Activated CD8-positive, alpha-beta T cell treated with anti-CD3 and anti-CD28 coated beads for 36 hours (primary cell): ENCODE results near the gene INKA1. TPM values are rescaled to one million over a fixed set of nuclear protein-coding genes. Genes with fewer than 3 reads are reported as not detected.

Experiments used
- ATAC-seq: fragments of 200-7000 bp; cut with Tn5 transposase; one replicate; pipeline ENCODE4 v1.10.0; 2021; ENCODE audit warnings: mild to moderate bottlenecking, moderate library complexity
- CTCF ChIA-PET: fragments of 350-600 bp; sonication (Branson Sonifier 250); formaldehyde crosslinking; loops from one replicate; lab custom pipeline; 2021; ENCODE audit warnings: antibody characterized with exemption; lab: Charles Lee
- POLR2A ChIA-PET: fragments of 350-600 bp; sonication (Branson Sonifier 250); formaldehyde crosslinking; loops from one replicate; lab custom pipeline; 2021; ENCODE audit warnings: antibody characterized with exemption; lab: Charles Lee
- DNase-seq: peaks from one replicate; pipeline ENCODE4 v3.0.0-alpha.2; 2020
- H3K27ac Mint-ChIP-seq: one replicate; pipeline ENCODE4 v1.8.0; 2021; ENCODE audit warnings: mild to moderate bottlenecking, mixed read lengths
- H3K27me3 Mint-ChIP-seq: one replicate; pipeline ENCODE4 v1.8.0; 2021; ENCODE audit warnings: mixed read lengths
- H3K36me3 Mint-ChIP-seq: one replicate; pipeline ENCODE4 v1.8.0; 2021; ENCODE audit warnings: low read depth, mixed read lengths
- H3K4me1 Mint-ChIP-seq: one replicate; pipeline ENCODE4 v1.8.0; 2021; ENCODE audit warnings: low read depth, mixed read lengths
- H3K4me3 Mint-ChIP-seq: one replicate; pipeline ENCODE4 v1.8.0; 2021; ENCODE audit warnings: mild to moderate bottlenecking, moderate library complexity, mixed read lengths
- H3K9me3 Mint-ChIP-seq: one replicate; pipeline ENCODE4 v1.8.0; 2021; ENCODE audit warnings: mixed read lengths
- intact Hi-C: fragments of 100-400 bp; cut with micrococcal nuclease; formaldehyde crosslinking; loops from one replicate; pipeline ENCODE4 v1.10.0; 2022
- total RNA-seq, 2 experiments: library from RNA; stranded (reverse); gene quantifications; one replicate each; pipeline ENCODE4 v1.2.3, GENCODE V29; 2021
- TF ChIP-seq, protein P1 (sequence below): fragments of 200-600 bp; IDR thresholded peaks from one replicate; pipeline ENCODE4 v1.8.0; 2022; ENCODE audit warnings: antibody characterized with exemption, mild to moderate bottlenecking

The INKA1 gene
- total RNA-seq, 2 experiments from 2014 or later: 1.8 to 2.8 TPM

DNA sequence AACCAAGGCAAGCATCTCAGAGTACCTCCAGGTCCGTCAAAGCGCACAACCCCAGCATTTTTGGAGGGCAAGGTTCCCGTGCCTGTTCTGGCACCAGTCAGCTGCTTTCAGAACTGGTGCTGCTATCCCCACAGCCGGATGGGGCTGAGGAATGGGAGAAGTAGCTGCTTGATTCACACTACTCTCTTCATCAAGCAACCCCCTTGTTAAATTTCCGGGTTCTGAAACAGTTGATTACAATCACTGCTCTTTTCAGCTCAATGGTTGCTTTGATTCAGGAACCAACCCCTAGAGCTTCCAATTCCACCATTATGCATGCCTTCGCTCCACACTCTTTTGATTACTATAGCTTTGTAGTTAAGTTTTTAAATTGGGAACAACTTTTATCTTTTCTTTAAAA, 23.0 kb downstream of the INKA1 start:
- ATAC-seq (no peak), DNase-seq (no peak)
- no peaks in the 10 kb centered on the region for H3K4me1 Mint-ChIP-seq
- intact Hi-C loops: no loop called here
- TF ChIP-seq, protein P1, sequence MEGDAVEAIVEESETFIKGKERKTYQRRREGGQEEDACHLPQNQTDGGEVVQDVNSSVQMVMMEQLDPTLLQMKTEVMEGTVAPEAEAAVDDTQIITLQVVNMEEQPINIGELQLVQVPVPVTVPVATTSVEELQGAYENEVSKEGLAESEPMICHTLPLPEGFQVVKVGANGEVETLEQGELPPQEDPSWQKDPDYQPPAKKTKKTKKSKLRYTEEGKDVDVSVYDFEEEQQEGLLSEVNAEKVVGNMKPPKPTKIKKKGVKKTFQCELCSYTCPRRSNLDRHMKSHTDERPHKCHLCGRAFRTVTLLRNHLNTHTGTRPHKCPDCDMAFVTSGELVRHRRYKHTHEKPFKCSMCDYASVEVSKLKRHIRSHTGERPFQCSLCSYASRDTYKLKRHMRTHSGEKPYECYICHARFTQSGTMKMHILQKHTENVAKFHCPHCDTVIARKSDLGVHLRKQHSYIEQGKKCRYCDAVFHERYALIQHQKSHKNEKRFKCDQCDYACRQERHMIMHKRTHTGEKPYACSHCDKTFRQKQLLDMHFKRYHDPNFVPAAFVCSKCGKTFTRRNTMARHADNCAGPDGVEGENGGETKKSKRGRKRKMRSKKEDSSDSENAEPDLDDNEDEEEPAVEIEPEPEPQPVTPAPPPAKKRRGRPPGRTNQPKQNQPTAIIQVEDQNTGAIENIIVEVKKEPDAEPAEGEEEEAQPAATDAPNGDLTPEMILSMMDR: no peak
- H3K36me3 Mint-ChIP-seq: peaks cover 4% of the 10 kb centered on the region
- no peak overlapping the region for H3K4me3 Mint-ChIP-seq
- no peak overlapping the region for H3K27ac Mint-ChIP-seq
- ChIA-PET CTCF (interaction anchor here (5.8 kb wide), 1 partner anchor 13 kb away, joined by 37 read pairs; no protein-coding TSS in a partner anchor), POLR2A (no interaction called here)
- no peaks in the 10 kb centered on the region for H3K27me3 Mint-ChIP-seq
- no peaks in the 10 kb centered on the region for H3K9me3 Mint-ChIP-seq

DNA sequence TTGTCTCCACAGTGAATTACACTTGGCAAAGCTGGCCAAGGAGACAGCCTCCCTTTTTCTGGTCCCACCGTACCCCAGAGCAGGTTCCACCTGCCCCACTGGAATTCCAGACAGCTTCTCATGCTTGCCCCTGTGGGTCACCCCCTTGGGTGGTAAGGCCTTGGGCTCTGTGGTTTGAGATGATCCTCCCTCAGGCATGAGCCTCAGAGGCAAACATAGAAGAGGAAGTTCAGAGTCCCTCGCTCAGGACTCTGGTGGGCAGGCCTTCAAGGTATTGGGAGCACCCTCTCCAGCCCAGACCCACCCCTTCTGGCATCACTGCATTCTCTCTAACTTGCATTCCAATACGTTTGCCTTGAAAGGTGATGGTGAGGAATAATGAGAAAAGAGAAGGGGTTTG, 28.3 kb downstream of the INKA1 start:
- H3K4me1 Mint-ChIP-seq: no peaks in the 10 kb centered on the region
- H3K27me3 Mint-ChIP-seq: no peaks in the 10 kb centered on the region
- DNase-seq: no peak
- H3K36me3 Mint-ChIP-seq: peaks cover 20% of the 10 kb centered on the region
- ATAC-seq: no peak
- POLR2A ChIA-PET: interaction anchor here (1.1 kb wide), 2 partner anchors 14 to 26 kb away, joined by 3 to 4 read pairs; no protein-coding TSS in a partner anchor
- no peak overlapping the region for H3K4me3 Mint-ChIP-seq
- no peaks in the 10 kb centered on the region for H3K9me3 Mint-ChIP-seq
- CTCF ChIA-PET: interaction anchor here (5.8 to 22.5 kb wide), 2 partner anchors 8 to 23 kb away, joined by 37 to 412 read pairs; partner anchors contain the start of genes CDHR4, INKA1 and UBA7
- intact Hi-C loops: no loop called here
- TF ChIP-seq, protein P1: no peak
- no peak overlapping the region for H3K27ac Mint-ChIP-seq

DNA sequence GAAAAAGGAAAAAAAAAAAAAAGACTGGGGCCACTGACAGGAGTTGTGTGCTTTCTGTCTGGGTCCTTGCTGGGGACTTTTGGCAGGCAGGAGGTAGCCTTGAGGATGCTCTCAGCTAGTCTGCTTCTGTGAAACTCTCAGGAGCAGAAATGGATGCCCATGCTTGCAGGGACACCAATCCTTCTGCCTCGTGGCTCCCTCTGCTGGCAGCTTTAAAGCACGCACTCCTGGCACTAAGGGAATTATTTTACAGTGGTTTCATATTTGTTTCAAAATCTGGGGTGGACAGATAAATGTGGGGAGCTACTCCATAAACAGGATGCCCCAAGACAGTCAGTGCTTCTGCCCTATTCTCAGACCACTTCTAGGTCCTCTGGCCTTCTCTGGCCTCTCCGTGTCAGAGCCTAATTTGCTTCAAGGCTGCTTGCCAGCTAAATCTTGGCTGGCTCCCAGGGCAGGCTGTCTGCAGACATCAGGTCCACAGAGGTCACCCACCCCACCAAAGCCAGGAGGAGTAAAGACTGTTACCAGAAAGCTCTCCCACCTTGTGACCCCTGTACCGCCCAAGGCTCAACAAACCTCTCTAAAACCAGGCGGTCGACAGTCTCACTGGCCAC, 36.2 kb downstream of the INKA1 start:
- TF ChIP-seq, protein P1: peak; percentile 78
- DNase-seq: peak; percentile 90
- Mint-ChIP-seq H3K4me3 (no peak overlapping the region), H3K9me3 (no peaks in the 10 kb centered on the region), H3K4me1 (peaks cover 1% of the 10 kb centered on the region), H3K27ac (no peak overlapping the region), H3K36me3 (peaks cover 18% of the 10 kb centered on the region), H3K27me3 (no peaks in the 10 kb centered on the region)
- intact Hi-C loops: loop anchor here (2.0 kb wide), 1 partner anchor 36 kb away; the partner anchor contains the start of gene INKA1
- ChIA-PET CTCF (interaction anchor here (0.6 to 22.5 kb wide), 49 partner anchors 9 to 388 kb away, joined by 3 to 412 read pairs (median 4); partner anchors contain the start of genes AMIGO3, CAMKV, CDHR4 and INKA1), POLR2A (interaction anchor here (1.1 to 3.9 kb wide), 5 partner anchors 26 to 118 kb away, joined by 3 to 37 read pairs (median 4); partner anchors contain the start of genes INKA1 and UBA7)
- ATAC-seq: peak; percentile 93

DNA sequence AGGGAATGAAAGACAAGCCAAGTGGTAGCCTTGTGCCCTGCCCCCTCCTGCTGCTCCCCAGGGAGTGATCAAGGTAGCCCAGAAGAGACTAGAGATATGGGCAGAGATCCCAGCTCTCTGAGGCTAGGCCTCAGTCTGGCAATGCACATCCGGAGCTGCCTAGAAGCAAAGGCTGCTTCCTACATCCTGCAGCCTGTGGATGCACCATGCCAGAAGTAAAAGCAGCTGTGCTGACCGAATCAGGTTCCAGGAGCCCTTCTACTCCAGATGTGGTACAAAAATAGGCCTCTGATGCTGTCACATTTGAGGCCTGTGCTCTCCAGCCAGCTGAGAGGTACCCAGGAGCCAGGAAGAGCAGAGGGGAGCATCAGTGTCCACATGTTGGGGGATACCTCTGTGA, 37.3 kb downstream of the INKA1 start:
- ChIA-PET CTCF (interaction anchor here (1.9 to 22.5 kb wide), 4 partner anchors 12 to 301 kb away, joined by 10 to 412 read pairs (median 28); partner anchors contain the start of genes CDHR4, INKA1, TRAIP and UBA7), POLR2A (interaction anchor here (1.2 to 3.9 kb wide), 2 partner anchors 30 to 37 kb away, joined by 3 to 37 read pairs; partner anchors contain the start of gene INKA1)
- TF ChIP-seq, protein P1: no peak
- Mint-ChIP-seq H3K27ac (no peak overlapping the region), H3K4me1 (peaks cover 1% of the 10 kb centered on the region), H3K4me3 (no peak overlapping the region), H3K36me3 (peaks cover 12% of the 10 kb centered on the region), H3K9me3 (no peaks in the 10 kb centered on the region), H3K27me3 (no peaks in the 10 kb centered on the region)
- DNase-seq (no peak), ATAC-seq (no peak)
- intact Hi-C loops: no loop called here
